HepG2 (cell line): ENCODE data around the gene ENO1. TPM values are rescaled to one million over a fixed set of nuclear protein-coding genes. Genes with fewer than 3 reads are reported as not detected.
A peak's percentile ranks its signal among the peaks of the same experiment; 100 is the strongest.

ENCODE experiments used
- ARHGAP35 ChIP-seq: sonication (generic); formaldehyde crosslinking; IDR thresholded peaks from 2 replicates; pipeline ENCODE4 v1.9.0; 2022; ENCODE audit warnings: mild to moderate bottlenecking, inconsistent platforms, moderate library complexity, missing genetic modification reagents, borderline replicate concordance
- MAFF ChIP-seq: IDR thresholded peaks from 2 replicates; pipeline ENCODE4 v1.6.1; 2011; ENCODE audit warnings: low read depth, low read length, improper control_type of control experiment
- RBM22 ChIP-seq: fragments of 200-400 bp; formaldehyde crosslinking; optimal IDR thresholded peaks from 2 replicates; pipeline ENCODE3; 2017; ENCODE audit warnings: mild to moderate bottlenecking, low read length, moderate library complexity
- TAF15 ChIP-seq: fragments of 200-400 bp; formaldehyde crosslinking; IDR thresholded peaks from one replicate; pipeline ENCODE4 v1.6.1; 2018; ENCODE audit warnings: mild to moderate bottlenecking, low read depth, low read length; ENCODE audit not compliant: poor library complexity, severe bottlenecking
- ZC3H4 ChIP-seq: sonication (generic); formaldehyde crosslinking; IDR thresholded peaks from 2 replicates; pipeline ENCODE4 v1.4.0; 2020; ENCODE audit warnings: missing genetic modification reagents, borderline replicate concordance
- ZIK1 ChIP-seq: sonication (generic); formaldehyde crosslinking; IDR thresholded peaks from 2 replicates; pipeline ENCODE4 v1.5.0; 2020; ENCODE audit warnings: mild to moderate bottlenecking, low read depth, missing genetic modification reagents, borderline replicate concordance
- ZNF207 ChIP-seq: fragments of 450-650 bp; IDR thresholded peaks from 2 replicates; pipeline ENCODE4 v1.6.1; 2016; ENCODE audit warnings: antibody characterized with exemption, borderline replicate concordance
- ZNF329 ChIP-seq: sonication (generic); formaldehyde crosslinking; IDR thresholded peaks from 2 replicates; pipeline ENCODE4 v1.9.0; 2021; ENCODE audit warnings: low read depth, mild to moderate bottlenecking, missing genetic modification reagents
- ZNF432 ChIP-seq: sonication (generic); formaldehyde crosslinking; IDR thresholded peaks from 2 replicates; pipeline ENCODE4 v1.5.0; 2020; ENCODE audit warnings: missing genetic modification reagents, mild to moderate bottlenecking, borderline replicate concordance
- ZNF747 ChIP-seq: sonication (generic); formaldehyde crosslinking; IDR thresholded peaks from 2 replicates; pipeline ENCODE4 v1.8.1; 2023; ENCODE audit warnings: missing genetic modification reagents, mild to moderate bottlenecking, borderline replicate concordance
- ZNF788 ChIP-seq: sonication (generic); formaldehyde crosslinking; IDR thresholded peaks from 2 replicates; pipeline ENCODE4 v1.5.0; 2020; ENCODE audit warnings: mild to moderate bottlenecking, missing genetic modification reagents, borderline replicate concordance
- polyA plus RNA-seq, 8 experiments: library from polyadenylated mRNA; depleted of rRNA in 3 of 8; stranded (reverse) in 7 of 8; unstranded in 1 of 8; fragments of >200 nt; fragmentation: Illumina TruSeq in 4 of 8; extraction: Trizol in 4 of 8; gene quantifications; 2 replicates each; pipeline versions ENCODE4 v1.2.1 to v1.2.3, GENCODE V29; 2011 to 2016; ENCODE audit warnings: low read depth in 4 of 8, missing spikeins in 1 of 8, mixed read lengths in 1 of 8; ENCODE audit not compliant: insufficient read depth in 1 of 8
- total RNA-seq, 5 experiments: library from RNA; depleted of rRNA; stranded (reverse); fragments of >200 nt; fragmentation: Illumina TruSeq; extraction: Trizol; gene quantifications; 2 replicates each; pipeline ENCODE4 v1.2.3, GENCODE V29; 2016; ENCODE audit warnings: low read depth in 1 of 5
- TF ChIP-seq, protein P1 (sequence below): sonication (generic); formaldehyde crosslinking; IDR thresholded peaks from 2 replicates; pipeline ENCODE4 v1.4.0; 2020; ENCODE audit warnings: missing genetic modification reagents
- TF ChIP-seq, protein P2 (sequence below): sonication (generic); formaldehyde crosslinking; IDR thresholded peaks from 2 replicates; pipeline ENCODE4 v1.9.0; 2021; ENCODE audit warnings: mild to moderate bottlenecking, missing genetic modification reagents
- TF ChIP-seq, protein P3 (sequence below): sonication (generic); formaldehyde crosslinking; conservative IDR thresholded peaks from 2 replicates; pipeline ENCODE4 v1.4.0; 2020; ENCODE audit warnings: missing genetic modification reagents
- TF ChIP-seq, protein P4 (sequence below): sonication (generic); formaldehyde crosslinking; IDR thresholded peaks from 2 replicates; pipeline ENCODE4 v1.5.1; 2020; ENCODE audit warnings: missing genetic modification reagents, mild to moderate bottlenecking, borderline replicate concordance

Gene ENO1
- total and polyA plus RNA-seq, 2 of the 13 experiments (the other 11 are each of a cell fraction or from before 2014, with no cell fraction given) = 1,559 to 3,103 TPM

DNA sequence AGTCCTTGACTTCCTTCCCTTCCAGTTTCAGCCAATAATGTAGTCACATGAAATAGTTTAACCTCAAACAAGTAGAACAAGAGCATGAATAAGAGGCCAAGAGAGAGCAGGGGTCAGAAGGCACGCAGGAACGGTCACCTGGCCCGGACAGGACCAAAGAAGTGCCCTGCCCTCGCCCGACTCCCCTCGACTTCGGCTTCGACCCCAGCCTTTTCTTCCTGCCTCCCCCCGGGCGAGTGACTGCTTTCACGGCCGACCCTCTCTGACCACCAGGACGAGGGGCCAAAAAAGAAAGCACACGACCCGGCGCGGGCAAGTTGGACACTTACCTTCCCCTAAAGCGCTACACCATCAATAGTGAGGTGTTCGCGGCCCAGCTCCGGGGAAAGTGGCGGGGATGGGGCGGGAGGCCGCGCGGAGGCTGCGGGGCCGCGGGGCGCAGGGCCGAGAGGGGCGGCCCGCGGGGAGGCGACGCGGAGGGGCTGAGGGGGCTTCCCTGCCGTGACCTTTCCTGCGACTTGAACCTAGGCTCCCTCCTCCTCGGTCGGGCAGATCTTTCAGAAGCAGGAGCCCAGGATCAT lies 61.6 kb downstream of the ENO1 start (continued):
- TF ChIP-seq, protein P1, sequence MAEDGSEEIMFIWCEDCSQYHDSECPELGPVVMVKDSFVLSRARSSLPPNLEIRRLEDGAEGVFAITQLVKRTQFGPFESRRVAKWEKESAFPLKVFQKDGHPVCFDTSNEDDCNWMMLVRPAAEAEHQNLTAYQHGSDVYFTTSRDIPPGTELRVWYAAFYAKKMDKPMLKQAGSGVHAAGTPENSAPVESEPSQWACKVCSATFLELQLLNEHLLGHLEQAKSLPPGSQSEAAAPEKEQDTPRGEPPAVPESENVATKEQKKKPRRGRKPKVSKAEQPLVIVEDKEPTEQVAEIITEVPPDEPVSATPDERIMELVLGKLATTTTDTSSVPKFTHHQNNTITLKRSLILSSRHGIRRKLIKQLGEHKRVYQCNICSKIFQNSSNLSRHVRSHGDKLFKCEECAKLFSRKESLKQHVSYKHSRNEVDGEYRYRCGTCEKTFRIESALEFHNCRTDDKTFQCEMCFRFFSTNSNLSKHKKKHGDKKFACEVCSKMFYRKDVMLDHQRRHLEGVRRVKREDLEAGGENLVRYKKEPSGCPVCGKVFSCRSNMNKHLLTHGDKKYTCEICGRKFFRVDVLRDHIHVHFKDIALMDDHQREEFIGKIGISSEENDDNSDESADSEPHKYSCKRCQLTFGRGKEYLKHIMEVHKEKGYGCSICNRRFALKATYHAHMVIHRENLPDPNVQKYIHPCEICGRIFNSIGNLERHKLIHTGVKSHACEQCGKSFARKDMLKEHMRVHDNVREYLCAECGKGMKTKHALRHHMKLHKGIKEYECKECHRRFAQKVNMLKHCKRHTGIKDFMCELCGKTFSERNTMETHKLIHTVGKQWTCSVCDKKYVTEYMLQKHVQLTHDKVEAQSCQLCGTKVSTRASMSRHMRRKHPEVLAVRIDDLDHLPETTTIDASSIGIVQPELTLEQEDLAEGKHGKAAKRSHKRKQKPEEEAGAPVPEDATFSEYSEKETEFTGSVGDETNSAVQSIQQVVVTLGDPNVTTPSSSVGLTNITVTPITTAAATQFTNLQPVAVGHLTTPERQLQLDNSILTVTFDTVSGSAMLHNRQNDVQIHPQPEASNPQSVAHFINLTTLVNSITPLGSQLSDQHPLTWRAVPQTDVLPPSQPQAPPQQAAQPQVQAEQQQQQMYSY (CRISPR knock-in tag) = no peak
- TF ChIP-seq, protein P2, sequence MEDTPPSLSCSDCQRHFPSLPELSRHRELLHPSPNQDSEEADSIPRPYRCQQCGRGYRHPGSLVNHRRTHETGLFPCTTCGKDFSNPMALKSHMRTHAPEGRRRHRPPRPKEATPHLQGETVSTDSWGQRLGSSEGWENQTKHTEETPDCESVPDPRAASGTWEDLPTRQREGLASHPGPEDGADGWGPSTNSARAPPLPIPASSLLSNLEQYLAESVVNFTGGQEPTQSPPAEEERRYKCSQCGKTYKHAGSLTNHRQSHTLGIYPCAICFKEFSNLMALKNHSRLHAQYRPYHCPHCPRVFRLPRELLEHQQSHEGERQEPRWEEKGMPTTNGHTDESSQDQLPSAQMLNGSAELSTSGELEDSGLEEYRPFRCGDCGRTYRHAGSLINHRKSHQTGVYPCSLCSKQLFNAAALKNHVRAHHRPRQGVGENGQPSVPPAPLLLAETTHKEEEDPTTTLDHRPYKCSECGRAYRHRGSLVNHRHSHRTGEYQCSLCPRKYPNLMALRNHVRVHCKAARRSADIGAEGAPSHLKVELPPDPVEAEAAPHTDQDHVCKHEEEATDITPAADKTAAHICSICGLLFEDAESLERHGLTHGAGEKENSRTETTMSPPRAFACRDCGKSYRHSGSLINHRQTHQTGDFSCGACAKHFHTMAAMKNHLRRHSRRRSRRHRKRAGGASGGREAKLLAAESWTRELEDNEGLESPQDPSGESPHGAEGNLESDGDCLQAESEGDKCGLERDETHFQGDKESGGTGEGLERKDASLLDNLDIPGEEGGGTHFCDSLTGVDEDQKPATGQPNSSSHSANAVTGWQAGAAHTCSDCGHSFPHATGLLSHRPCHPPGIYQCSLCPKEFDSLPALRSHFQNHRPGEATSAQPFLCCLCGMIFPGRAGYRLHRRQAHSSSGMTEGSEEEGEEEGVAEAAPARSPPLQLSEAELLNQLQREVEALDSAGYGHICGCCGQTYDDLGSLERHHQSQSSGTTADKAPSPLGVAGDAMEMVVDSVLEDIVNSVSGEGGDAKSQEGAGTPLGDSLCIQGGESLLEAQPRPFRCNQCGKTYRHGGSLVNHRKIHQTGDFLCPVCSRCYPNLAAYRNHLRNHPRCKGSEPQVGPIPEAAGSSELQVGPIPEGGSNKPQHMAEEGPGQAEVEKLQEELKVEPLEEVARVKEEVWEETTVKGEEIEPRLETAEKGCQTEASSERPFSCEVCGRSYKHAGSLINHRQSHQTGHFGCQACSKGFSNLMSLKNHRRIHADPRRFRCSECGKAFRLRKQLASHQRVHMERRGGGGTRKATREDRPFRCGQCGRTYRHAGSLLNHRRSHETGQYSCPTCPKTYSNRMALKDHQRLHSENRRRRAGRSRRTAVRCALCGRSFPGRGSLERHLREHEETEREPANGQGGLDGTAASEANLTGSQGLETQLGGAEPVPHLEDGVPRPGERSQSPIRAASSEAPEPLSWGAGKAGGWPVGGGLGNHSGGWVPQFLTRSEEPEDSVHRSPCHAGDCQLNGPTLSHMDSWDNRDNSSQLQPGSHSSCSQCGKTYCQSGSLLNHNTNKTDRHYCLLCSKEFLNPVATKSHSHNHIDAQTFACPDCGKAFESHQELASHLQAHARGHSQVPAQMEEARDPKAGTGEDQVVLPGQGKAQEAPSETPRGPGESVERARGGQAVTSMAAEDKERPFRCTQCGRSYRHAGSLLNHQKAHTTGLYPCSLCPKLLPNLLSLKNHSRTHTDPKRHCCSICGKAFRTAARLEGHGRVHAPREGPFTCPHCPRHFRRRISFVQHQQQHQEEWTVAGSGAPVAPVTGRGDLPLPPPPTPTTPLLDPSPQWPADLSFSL (CRISPR knock-in tag) = no peak
- TF ChIP-seq ZC3H4 (CRISPR knock-in tag) = peak; percentile 92
- no peak for TF ChIP-seq ZNF747 (CRISPR knock-in tag)
- TF ChIP-seq ARHGAP35 = no peak
- no peak for TF ChIP-seq MAFF
- 0 out of 2 replicates have a peak, but pooled peaks have one; percentile 24 for TF ChIP-seq ZIK1 (CRISPR knock-in tag)
- TF ChIP-seq ZNF329 (CRISPR knock-in tag) = no peak
- TF ChIP-seq ZNF788 = peak; percentile 16; the same call in 1 of the 2 replicates
- TF ChIP-seq, protein P3, sequence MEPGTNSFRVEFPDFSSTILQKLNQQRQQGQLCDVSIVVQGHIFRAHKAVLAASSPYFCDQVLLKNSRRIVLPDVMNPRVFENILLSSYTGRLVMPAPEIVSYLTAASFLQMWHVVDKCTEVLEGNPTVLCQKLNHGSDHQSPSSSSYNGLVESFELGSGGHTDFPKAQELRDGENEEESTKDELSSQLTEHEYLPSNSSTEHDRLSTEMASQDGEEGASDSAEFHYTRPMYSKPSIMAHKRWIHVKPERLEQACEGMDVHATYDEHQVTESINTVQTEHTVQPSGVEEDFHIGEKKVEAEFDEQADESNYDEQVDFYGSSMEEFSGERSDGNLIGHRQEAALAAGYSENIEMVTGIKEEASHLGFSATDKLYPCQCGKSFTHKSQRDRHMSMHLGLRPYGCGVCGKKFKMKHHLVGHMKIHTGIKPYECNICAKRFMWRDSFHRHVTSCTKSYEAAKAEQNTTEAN (CRISPR knock-in tag) = no peak
- TF ChIP-seq, protein P4, sequence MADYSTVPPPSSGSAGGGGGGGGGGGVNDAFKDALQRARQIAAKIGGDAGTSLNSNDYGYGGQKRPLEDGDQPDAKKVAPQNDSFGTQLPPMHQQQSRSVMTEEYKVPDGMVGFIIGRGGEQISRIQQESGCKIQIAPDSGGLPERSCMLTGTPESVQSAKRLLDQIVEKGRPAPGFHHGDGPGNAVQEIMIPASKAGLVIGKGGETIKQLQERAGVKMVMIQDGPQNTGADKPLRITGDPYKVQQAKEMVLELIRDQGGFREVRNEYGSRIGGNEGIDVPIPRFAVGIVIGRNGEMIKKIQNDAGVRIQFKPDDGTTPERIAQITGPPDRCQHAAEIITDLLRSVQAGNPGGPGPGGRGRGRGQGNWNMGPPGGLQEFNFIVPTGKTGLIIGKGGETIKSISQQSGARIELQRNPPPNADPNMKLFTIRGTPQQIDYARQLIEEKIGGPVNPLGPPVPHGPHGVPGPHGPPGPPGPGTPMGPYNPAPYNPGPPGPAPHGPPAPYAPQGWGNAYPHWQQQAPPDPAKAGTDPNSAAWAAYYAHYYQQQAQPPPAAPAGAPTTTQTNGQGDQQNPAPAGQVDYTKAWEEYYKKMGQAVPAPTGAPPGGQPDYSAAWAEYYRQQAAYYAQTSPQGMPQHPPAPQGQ = no peak
- TF ChIP-seq RBM22 = peak; percentile 33
- no peak for TF ChIP-seq TAF15
- no peak for TF ChIP-seq ZNF207
- TF ChIP-seq ZNF432 = no peak
